IgD-negative memory B cell (primary cell): ENCODE measurements around the gene LMTK2. TPM values are rescaled to one million over a fixed set of nuclear protein-coding genes. Genes with fewer than 3 reads are reported as not detected.

ENCODE experiments used
- H3K27ac Mint-ChIP-seq, 3 donors: one replicate each; pipeline ENCODE4 v1.8.0; 2020 to 2022; ENCODE audit warnings: mild to moderate bottlenecking in 3 of 3, mixed read lengths in 3 of 3, moderate library complexity in 1 of 3
- H3K27me3 Mint-ChIP-seq: one replicate; pipeline ENCODE4 v1.8.0; 2021; ENCODE audit warnings: mixed read lengths
- H3K36me3 Mint-ChIP-seq: one replicate; pipeline ENCODE4 v1.8.0; 2020; ENCODE audit warnings: mild to moderate bottlenecking, mixed read lengths
- H3K4me1 Mint-ChIP-seq, 3 donors: one replicate each; pipeline ENCODE4 v1.8.0; 2020 to 2022; ENCODE audit warnings: mixed read lengths in 3 of 3, mild to moderate bottlenecking in 1 of 3
- H3K4me3 Mint-ChIP-seq, 4 donors: one replicate each; pipeline ENCODE4 v1.8.0; 2020 to 2022; ENCODE audit warnings: mild to moderate bottlenecking in 4 of 4, mixed read lengths in 4 of 4, moderate library complexity in 3 of 4
- H3K9me3 Mint-ChIP-seq, 3 donors: one replicate each; pipeline ENCODE4 v1.8.0; 2020 to 2021; ENCODE audit warnings: mixed read lengths in 3 of 3, mild to moderate bottlenecking in 1 of 3
- polyA plus RNA-seq: library from polyadenylated mRNA; unstranded; fragments of 300-500 nt; fragmentation: Illumina TruSeq; gene quantifications from one replicate; pipeline ENCODE4 v1.2.3, GENCODE V29; 2021

LMTK2 gene
- polyA plus RNA-seq: 1.6 TPM

GRCh38 chr7:98106647-98107312 is at the start of gene LMTK2:
Gene LMTK2 (plus strand): TSS chr7:98106862. CDS start chr7:98107178, 316 bp downstream.
- Mint-ChIP-seq H3K27ac (peak within 1 kb of the TSS; percentile 21 to 93 (median 50)), H3K9me3 (peaks cover 0 to 6% (median 0%) of the 10 kb centered on the region in 3 donors), H3K4me1 (peaks cover 6 to 14% (median 8%) of the 10 kb centered on the region in 3 donors), H3K27me3 (peaks cover 9% of the 10 kb centered on the region), H3K4me3 (peak within 1 kb of the TSS; percentile 87 to 98 (median 98)), H3K36me3 (no peaks in the 10 kb centered on the region)

GRCh38 chr7:98057157-98057556 is 49.5 kb upstream of the LMTK2 start:
- H3K27ac Mint-ChIP-seq: no peak overlapping the region

GRCh38 chr7:98058186-98058585 is 48.5 kb upstream of the LMTK2 start:
- peaks cover 9% of the 10 kb centered on the region for H3K27me3 Mint-ChIP-seq
- no peak overlapping the region for H3K4me3 Mint-ChIP-seq
- peak overlapping the region in 1 of 3 donors; percentile 50 for H3K27ac Mint-ChIP-seq
- peaks cover 0 to 3% (median 0%) of the 10 kb centered on the region in 3 donors for H3K9me3 Mint-ChIP-seq
- H3K4me1 Mint-ChIP-seq: no peaks in the 10 kb centered on the region
- no peaks in the 10 kb centered on the region for H3K36me3 Mint-ChIP-seq

More at GRCh38 chr7:98057157-98057556, 49.5 kb upstream of the LMTK2 start:
- no peaks in the 10 kb centered on the region for H3K36me3 Mint-ChIP-seq
- H3K4me3 Mint-ChIP-seq: no peak overlapping the region
- H3K4me1 Mint-ChIP-seq: no peaks in the 10 kb centered on the region
- H3K9me3 Mint-ChIP-seq: peaks cover 0 to 3% (median 0%) of the 10 kb centered on the region in 3 donors
- H3K27me3 Mint-ChIP-seq: peaks cover 8% of the 10 kb centered on the region

DNA sequence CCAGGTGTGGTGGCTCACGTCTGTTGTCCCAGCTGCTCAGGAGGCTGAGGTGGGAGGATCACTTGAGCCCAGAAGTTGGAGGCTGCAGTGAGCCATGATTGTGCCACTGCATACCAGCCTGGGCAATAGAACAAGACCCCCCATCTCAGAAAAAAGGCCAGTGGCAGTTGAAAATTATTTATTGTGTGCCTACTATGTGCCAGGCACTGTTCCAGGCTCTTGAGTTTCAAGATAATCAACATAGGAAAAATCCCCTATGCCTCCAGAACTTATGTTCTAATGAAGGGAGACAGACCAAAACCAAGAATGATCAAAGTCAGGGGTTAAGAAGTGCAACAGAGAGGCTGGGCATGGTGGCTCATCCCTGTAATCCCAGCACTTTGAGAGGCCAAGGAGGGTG is 42.4 kb upstream of the LMTK2 start:
- H3K9me3 Mint-ChIP-seq: no peaks in the 10 kb centered on the region
- H3K27me3 Mint-ChIP-seq: peaks cover 9% of the 10 kb centered on the region
- no peak overlapping the region for H3K27ac Mint-ChIP-seq
- H3K4me1 Mint-ChIP-seq: no peaks in the 10 kb centered on the region
- H3K36me3 Mint-ChIP-seq: no peaks in the 10 kb centered on the region
- no peak overlapping the region for H3K4me3 Mint-ChIP-seq

DNA sequence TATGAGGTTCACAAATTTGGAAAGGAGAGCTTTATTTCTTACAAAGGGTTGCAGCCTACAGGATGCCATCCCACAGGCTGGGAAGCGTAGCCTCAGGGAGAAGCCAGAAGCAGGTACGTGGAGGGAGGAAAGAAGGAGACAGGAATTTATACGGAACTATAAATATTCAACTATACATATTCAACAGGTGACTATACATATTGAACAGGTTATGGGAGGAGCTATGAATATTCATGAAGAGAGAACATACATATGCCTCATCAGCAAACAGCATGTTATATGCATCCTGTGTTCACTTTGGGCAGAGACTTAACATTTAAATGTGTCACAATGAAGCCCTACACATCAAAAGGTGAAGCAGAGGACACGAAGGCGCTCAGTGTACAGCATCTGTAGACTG is 40.5 kb upstream of the LMTK2 start:
- no peaks in the 10 kb centered on the region for H3K4me1 Mint-ChIP-seq
- peaks cover 0 to under 1% (median 0%) of the 10 kb centered on the region in 3 donors for H3K9me3 Mint-ChIP-seq
- H3K4me3 Mint-ChIP-seq: no peak overlapping the region
- no peak overlapping the region for H3K27ac Mint-ChIP-seq
- H3K36me3 Mint-ChIP-seq: no peaks in the 10 kb centered on the region
- peaks cover 8% of the 10 kb centered on the region for H3K27me3 Mint-ChIP-seq

DNA sequence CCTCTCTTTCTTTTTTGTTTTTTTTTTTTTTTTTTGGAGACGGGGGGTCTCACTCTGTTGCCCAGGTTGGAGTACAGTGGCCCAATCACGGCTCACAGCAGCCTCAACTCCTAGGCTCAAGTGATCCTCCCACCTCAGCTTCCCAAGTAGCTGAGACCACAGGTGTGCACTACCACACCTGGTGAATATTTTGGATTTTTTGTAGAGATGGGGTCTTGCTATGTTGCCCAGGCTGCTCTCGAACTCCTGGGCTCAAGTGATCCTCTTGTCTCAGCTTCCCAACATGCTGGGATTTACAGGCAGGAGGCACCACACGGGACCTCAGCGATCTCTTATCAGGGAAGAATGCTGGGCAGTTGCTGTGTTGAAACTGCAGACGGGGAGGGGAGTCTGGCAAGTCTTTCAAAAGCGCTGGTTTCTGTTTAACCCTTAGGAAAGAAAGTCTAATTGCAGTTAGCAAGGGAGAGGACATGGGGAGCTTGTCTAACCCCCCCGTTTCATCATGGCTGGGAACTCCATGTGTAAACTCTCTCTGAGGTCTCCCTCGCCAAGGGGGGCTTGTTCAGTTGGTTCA is 39.6 kb upstream of the LMTK2 start:
- Mint-ChIP-seq H3K36me3 (no peaks in the 10 kb centered on the region), H3K4me3 (no peak overlapping the region), H3K27ac (no peak overlapping the region), H3K9me3 (peaks cover 0 to 2% (median 0%) of the 10 kb centered on the region in 3 donors), H3K4me1 (no peaks in the 10 kb centered on the region), H3K27me3 (peaks cover 8% of the 10 kb centered on the region)

DNA sequence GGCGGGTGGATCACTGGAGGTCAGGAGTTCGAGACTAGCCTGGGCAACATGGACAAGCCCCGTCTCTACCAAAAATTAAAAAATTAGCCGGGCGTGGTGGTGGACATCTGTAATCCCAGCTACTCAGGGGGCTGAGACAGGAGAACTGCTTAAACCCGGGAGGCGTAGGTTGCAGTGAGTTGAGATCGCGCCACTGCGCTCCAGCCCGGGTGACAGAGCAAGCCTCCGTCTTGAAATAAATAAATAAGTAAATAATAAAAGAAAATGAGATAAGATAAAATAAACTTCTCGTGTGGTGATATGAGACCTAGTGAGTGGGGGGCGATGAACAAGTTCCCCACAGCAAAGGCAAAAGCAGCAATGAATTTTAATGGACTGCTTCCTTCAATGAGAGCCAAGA is 33.6 kb upstream of the LMTK2 start:
- Mint-ChIP-seq H3K4me1 (no peaks in the 10 kb centered on the region), H3K27me3 (peaks cover 11% of the 10 kb centered on the region), H3K9me3 (peaks cover 0 to 8% (median 0%) of the 10 kb centered on the region in 3 donors), H3K27ac (no peak overlapping the region), H3K4me3 (no peak overlapping the region), H3K36me3 (no peaks in the 10 kb centered on the region)

DNA sequence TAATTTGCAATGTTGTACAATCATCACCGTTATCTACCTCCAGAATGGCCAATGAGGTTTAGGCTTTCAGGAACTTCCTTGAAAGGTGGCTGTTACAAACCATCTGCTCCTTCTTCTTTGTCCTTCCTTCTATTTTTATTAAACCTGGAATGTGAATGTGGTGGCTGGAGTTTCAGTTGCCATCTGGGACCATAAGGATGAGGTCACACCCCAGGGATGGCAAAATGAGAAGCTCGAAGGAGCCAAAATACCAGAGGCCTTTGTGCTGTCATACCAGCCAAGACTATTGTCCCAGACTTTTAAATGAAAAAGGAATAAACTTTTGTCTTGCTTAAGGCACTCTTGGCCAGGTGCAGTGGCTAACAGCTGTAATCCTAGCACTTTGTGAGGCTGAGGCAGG is 30.9 kb upstream of the LMTK2 start:
- peaks cover 0 to 8% (median 0%) of the 10 kb centered on the region in 3 donors for H3K9me3 Mint-ChIP-seq
- no peaks in the 10 kb centered on the region for H3K36me3 Mint-ChIP-seq
- H3K4me3 Mint-ChIP-seq: peak overlapping the region in 1 of 4 donors; percentile 54
- H3K4me1 Mint-ChIP-seq: no peaks in the 10 kb centered on the region
- H3K27ac Mint-ChIP-seq: no peak overlapping the region
- peaks cover 14% of the 10 kb centered on the region for H3K27me3 Mint-ChIP-seq

DNA sequence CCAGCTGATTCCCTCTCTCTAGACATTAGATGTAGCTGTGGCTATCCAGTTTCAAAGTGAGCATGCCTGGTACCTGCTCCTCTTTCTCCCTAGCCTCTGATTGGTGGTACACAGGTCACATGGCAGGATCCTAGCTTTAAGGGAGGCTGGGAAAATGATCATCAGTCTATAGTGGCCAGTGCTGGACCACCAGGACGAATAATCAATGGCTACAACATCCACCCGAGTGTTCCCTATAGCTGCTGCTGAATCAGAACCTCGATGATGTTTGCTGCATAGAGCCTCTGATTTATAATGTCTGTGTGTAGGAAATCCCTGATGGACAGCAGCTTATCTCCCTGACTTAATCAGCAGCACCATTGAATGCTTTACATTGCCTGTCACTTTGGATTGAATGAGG is 28.9 kb upstream of the LMTK2 start:
- no peaks in the 10 kb centered on the region for H3K4me1 Mint-ChIP-seq
- H3K9me3 Mint-ChIP-seq: peaks cover 0 to 6% (median 0%) of the 10 kb centered on the region in 3 donors
- no peak overlapping the region for H3K27ac Mint-ChIP-seq
- no peaks in the 10 kb centered on the region for H3K36me3 Mint-ChIP-seq
- H3K27me3 Mint-ChIP-seq: peaks cover 14% of the 10 kb centered on the region
- H3K4me3 Mint-ChIP-seq: no peak overlapping the region

GRCh38 chr7:98078197-98078870 is 28.3 kb upstream of the LMTK2 start:
- Mint-ChIP-seq H3K4me3 (no peak overlapping the region), H3K9me3 (peaks cover 0 to 6% (median 0%) of the 10 kb centered on the region in 3 donors), H3K27me3 (peaks cover 14% of the 10 kb centered on the region), H3K36me3 (no peaks in the 10 kb centered on the region), H3K27ac (no peak overlapping the region), H3K4me1 (no peaks in the 10 kb centered on the region)

DNA sequence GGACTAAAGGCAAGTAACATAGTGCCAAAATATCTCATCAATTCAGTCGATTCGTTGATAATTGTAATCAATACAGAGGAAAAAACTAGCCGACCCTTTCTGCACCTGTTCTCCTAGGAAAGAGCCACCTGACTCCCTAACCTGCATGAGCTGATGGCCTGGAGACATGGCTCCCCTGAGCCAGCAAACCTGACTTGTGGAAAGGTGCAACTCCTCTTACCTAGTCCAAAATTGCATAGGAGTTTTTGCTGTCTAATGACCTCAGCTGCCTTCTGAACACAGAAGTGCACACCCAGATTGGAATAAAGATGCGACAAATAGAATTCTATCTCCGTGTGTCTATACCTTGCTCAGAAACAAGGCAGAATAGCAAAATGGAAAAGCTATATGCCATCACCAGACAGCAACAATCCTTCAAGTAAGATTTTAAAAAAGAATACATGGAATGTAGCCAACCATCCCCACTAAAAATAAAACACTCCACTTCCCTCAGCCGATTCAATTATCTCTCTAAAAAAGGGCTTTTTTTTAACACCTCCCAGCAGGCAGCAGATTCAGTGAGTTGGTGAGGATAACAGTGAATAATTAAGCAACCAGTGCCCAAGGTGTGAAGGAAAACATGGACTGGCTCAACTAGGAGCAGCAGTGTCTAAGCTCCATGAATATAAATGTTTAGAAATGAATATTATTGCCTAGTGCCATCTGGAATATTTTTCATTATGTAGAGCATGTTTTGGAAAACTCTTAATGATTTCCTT is 26.6 kb upstream of the LMTK2 start:
- Mint-ChIP-seq H3K36me3 (no peaks in the 10 kb centered on the region), H3K4me1 (no peaks in the 10 kb centered on the region), H3K27ac (no peak overlapping the region), H3K4me3 (no peak overlapping the region), H3K9me3 (peaks cover 0 to 4% (median 0%) of the 10 kb centered on the region in 3 donors), H3K27me3 (peaks cover 10% of the 10 kb centered on the region)

GRCh38 chr7:98081319-98081718 is 25.3 kb upstream of the LMTK2 start:
- no peaks in the 10 kb centered on the region for H3K4me1 Mint-ChIP-seq
- peaks cover 10% of the 10 kb centered on the region for H3K27me3 Mint-ChIP-seq
- H3K9me3 Mint-ChIP-seq: no peaks in the 10 kb centered on the region
- no peak overlapping the region for H3K27ac Mint-ChIP-seq
- H3K4me3 Mint-ChIP-seq: no peak overlapping the region
- no peaks in the 10 kb centered on the region for H3K36me3 Mint-ChIP-seq

DNA sequence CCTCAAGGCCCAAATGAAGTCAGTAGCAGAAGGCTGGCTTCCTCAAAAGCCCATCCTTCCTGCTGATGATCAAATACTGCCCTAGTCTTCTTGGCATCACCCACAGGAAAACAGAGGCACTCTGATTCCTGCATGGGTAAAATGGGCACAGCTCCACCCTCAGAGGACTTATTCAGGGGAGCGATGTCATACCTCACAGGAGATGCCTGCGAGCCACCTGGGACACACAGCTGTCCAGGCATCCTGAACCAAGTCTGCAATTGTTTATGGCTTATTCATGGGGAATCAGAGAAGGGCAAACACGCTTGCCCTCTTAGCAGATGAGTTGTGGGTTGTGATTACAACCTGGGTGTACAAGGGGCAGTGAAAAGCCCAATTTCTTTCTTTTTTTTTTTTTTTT is 22.0 kb upstream of the LMTK2 start:
- peaks cover 12% of the 10 kb centered on the region for H3K27me3 Mint-ChIP-seq
- no peaks in the 10 kb centered on the region for H3K4me1 Mint-ChIP-seq
- no peaks in the 10 kb centered on the region for H3K9me3 Mint-ChIP-seq
- no peaks in the 10 kb centered on the region for H3K36me3 Mint-ChIP-seq
- no peak overlapping the region for H3K4me3 Mint-ChIP-seq
- no peak overlapping the region for H3K27ac Mint-ChIP-seq

GRCh38 chr7:98085674-98086073 is 21.0 kb upstream of the LMTK2 start:
- no peaks in the 10 kb centered on the region for H3K9me3 Mint-ChIP-seq
- peaks cover 11% of the 10 kb centered on the region for H3K27me3 Mint-ChIP-seq
- H3K36me3 Mint-ChIP-seq: no peaks in the 10 kb centered on the region
- no peak overlapping the region for H3K4me3 Mint-ChIP-seq
- no peak overlapping the region for H3K27ac Mint-ChIP-seq
- no peaks in the 10 kb centered on the region for H3K4me1 Mint-ChIP-seq

- no peaks in the 10 kb centered on the region for H3K36me3 Mint-ChIP-seq
- H3K4me1 Mint-ChIP-seq: no peaks in the 10 kb centered on the region
- H3K9me3 Mint-ChIP-seq: no peaks in the 10 kb centered on the region
- no peak overlapping the region for H3K4me3 Mint-ChIP-seq
- no peak overlapping the region for H3K27ac Mint-ChIP-seq
- peaks cover 12% of the 10 kb centered on the region for H3K27me3 Mint-ChIP-seq
These were observed 20.4 kb upstream of the LMTK2 start for GRCh38 chr7:98086281-98086718.
